Spleen (tissue), 11 donors: ENCODE measurements around the gene HSPB6. TPM values are rescaled to one million over a fixed set of nuclear protein-coding genes. Genes with fewer than 3 reads are reported as not detected.

ENCODE experiments used
- DNase-seq: peaks from one replicate; pipeline ENCODE4 v3.0.0-alpha.2; 2020
- H3K27ac ChIP-seq, 8 donors: fragments of 200-600 bp; sonication (generic) in 7 of 8; 1 replicate in 4 of 8; 2 replicates in 4 of 8; pipeline versions ENCODE4 v1.5.0 to v1.8.0; 2016 to 2021; ENCODE audit warnings: inconsistent platforms in 4 of 8, mild to moderate bottlenecking in 4 of 8, moderate library complexity in 1 of 8
- H3K27me3 ChIP-seq, 7 donors: fragments of 200-600 bp; sonication (generic) in 6 of 7; replicated peaks in 1 of 7; 1 replicate in 4 of 7; 2 replicates in 3 of 7; pipeline versions ENCODE4 v1.5.0 to v1.8.0; 2016 to 2021; ENCODE audit warnings: inconsistent platforms in 3 of 7, mild to moderate bottlenecking in 1 of 7
- H3K36me3 ChIP-seq, 6 donors: fragments of 200-600 bp; sonication (generic) in 5 of 6; 1 replicate in 4 of 6; 2 replicates in 2 of 6; pipeline versions ENCODE4 v1.5.0 to v1.8.0; 2016 to 2021; ENCODE audit warnings: inconsistent platforms in 2 of 6
- H3K4me1 ChIP-seq, 6 donors: fragments of 200-600 bp; sonication (generic) in 5 of 6; 1 replicate in 3 of 6; 2 replicates in 3 of 6; pipeline versions ENCODE4 v1.5.0 to v1.8.0; 2016 to 2021; ENCODE audit warnings: inconsistent platforms in 3 of 6
- H3K4me3 ChIP-seq, 8 donors: fragments of 200-600 bp; sonication (generic) in 7 of 8; 1 replicate in 4 of 8; 2 replicates in 4 of 8; pipeline versions ENCODE4 v1.5.0 to v1.8.0; 2016 to 2021; ENCODE audit warnings: inconsistent platforms in 4 of 8, mild to moderate bottlenecking in 4 of 8, moderate library complexity in 2 of 8
- H3K9me3 ChIP-seq, 8 donors: fragments of 200-600 bp; sonication (generic) in 7 of 8; 1 replicate in 4 of 8; 2 replicates in 4 of 8; pipeline versions ENCODE4 v1.5.0 to v1.8.0; 2016 to 2021; ENCODE audit warnings: inconsistent platforms in 4 of 8
- CTCF ChIP-seq, 11 experiments: fragments of 200-600 bp in 7 of 11; fragments of 450-650 bp in 4 of 11; sonication (generic) in 4 of 11; IDR thresholded peaks in 8 of 11; conservative IDR thresholded peaks in 3 of 11; 1 replicate in 7 of 11; 2 replicates in 4 of 11; pipeline versions ENCODE4 v1.4.0 to v1.8.0; 2016 to 2021; ENCODE audit warnings: antibody characterized with exemption in 11 of 11, inconsistent platforms in 4 of 11, mild to moderate bottlenecking in 1 of 11
- POLR2A ChIP-seq, 3 donors: fragments of 450-650 bp; IDR thresholded peaks; one replicate each; pipeline ENCODE4 v1.5.1; 2017; ENCODE audit warnings: antibody characterized with exemption in 3 of 3, mild to moderate bottlenecking in 1 of 3
- POLR2AphosphoS5 ChIP-seq, 3 donors: sonication (generic); formaldehyde crosslinking; IDR thresholded peaks; one replicate each; pipeline ENCODE4 v1.5.1; 2017; ENCODE audit warnings: antibody characterized with exemption in 3 of 3
- WGBS, 5 donors: extraction: QIAGEN DNeasy Blood & Tissue Kit in 3 of 5; methylation state at CpG; one replicate each; pipeline versions ENCODE4 v1.1.5 to v1.1.7; 2013 to 2018; 5-methylcytosine and 5-hydroxymethylcytosine counted together
- intact Hi-C: fragments of 100-400 bp; cut with DNase I; formaldehyde crosslinking; loops from one replicate; pipeline ENCODE4 v1.15.0; 2023; ENCODE audit warnings: low total_unique reads
- polyA plus RNA-seq, 3 donors: library from polyadenylated mRNA; stranded (reverse); fragments of 200-250 nt; gene quantifications; one replicate each; pipeline ENCODE4 v1.2.1, GENCODE V29; 2013
- total RNA-seq, 7 donors: library from RNA; depleted of rRNA in 3 of 7; stranded (reverse); fragments of >200 nt in 3 of 7; fragmentation: NEBNext Ultra II Directional in 4 of 7; extraction: Animal tissue kit (Norgen Biotek cat#: 25700) in 4 of 7; gene quantifications; one replicate each; pipeline versions ENCODE4 v1.1.0 to v1.2.1, GENCODE V29; 2016 to 2021
- donor health status: healthy with polysubstance abuse.
- donor health status: DM: no; HTN: no; CAD: no; lungs with moderate emphysema.
- donor health status: DM: no; HTN: no; CAD: no.
- donor health status: Bipolar disorder and iron deficiency.
- donor health status: healthy.
- donor health status: DM: no; HTN: no; CAD: no.
- donor health status: DM: yes; HTN: yes; CAD: no.

The HSPB6 gene
- total and polyA plus RNA-seq, 10 donors, result 2.1 to 11.0 (median 4.4) TPM

- no peak for DNase-seq
- peaks cover 0 to 34% (median 5%) of the 10 kb centered on the region in 6 donors for H3K36me3 ChIP-seq
- H3K4me1 ChIP-seq, result no peaks in the 10 kb centered on the region
These were observed 32.6 kb upstream of the HSPB6 start for GRCh38 chr19:35789195-35789977.

GRCh38 chr19:35788205-35788960 lies 31.6 kb upstream of the HSPB6 start:
- WGBS, 5 donors, result 80 to 88% (median 84%) methylated on average over 7 to 12 of the region's 12 CpGs
- intact Hi-C loops, result no loop called here

More at GRCh38 chr19:35789195-35789977, 32.6 kb upstream of the HSPB6 start:
- H3K27ac ChIP-seq, result no peak overlapping the region
- no peaks in the 10 kb centered on the region for H3K9me3 ChIP-seq
- WGBS, 5 donors, result 85 to 92% (median 90%) methylated on average over 6 to 11 of the region's 11 CpGs
- H3K4me3 ChIP-seq, result no peak overlapping the region
- peaks cover 0 to 24% (median 0%) of the 10 kb centered on the region in 7 donors for H3K27me3 ChIP-seq
- intact Hi-C loops, result no loop called here
- TF ChIP-seq POLR2A (IDR thresholded peaks at IDR 0.05) (no peak), POLR2AphosphoS5 (IDR thresholded peaks at IDR 0.05) (no peak), CTCF (IDR thresholded peaks at IDR 0.05 in 8 of 11, conservative IDR thresholded peaks at IDR 0.05 in 3 of 11) (no peak)

GRCh38 chr19:35787227-35787799 lies 30.5 kb upstream of the HSPB6 start:
- Histone ChIP-seq H3K9me3 (no peaks in the 10 kb centered on the region), H3K4me3 (no peak overlapping the region), H3K27me3 (peaks cover 0 to 23% (median 0%) of the 10 kb centered on the region in 7 donors), H3K36me3 (peaks cover 0 to 54% (median 9%) of the 10 kb centered on the region in 6 donors), H3K4me1 (no peaks in the 10 kb centered on the region), H3K27ac (no peak overlapping the region)
- TF ChIP-seq POLR2A (IDR thresholded peaks at IDR 0.05) (no peak), POLR2AphosphoS5 (IDR thresholded peaks at IDR 0.05) (no peak), CTCF (IDR thresholded peaks at IDR 0.05 in 8 of 11, conservative IDR thresholded peaks at IDR 0.05 in 3 of 11) (no peak)
- DNase-seq, result no peak
- 91 to 95% (median 94%) methylated on average over 7 to 15 of the region's 15 CpGs for WGBS, 5 donors
- intact Hi-C loops, result no loop called here

More at GRCh38 chr19:35788205-35788960, 31.6 kb upstream of the HSPB6 start:
- Histone ChIP-seq H3K36me3 (peaks cover 0 to 43% (median 5%) of the 10 kb centered on the region in 6 donors), H3K27me3 (peaks cover 0 to 24% (median 0%) of the 10 kb centered on the region in 7 donors), H3K4me3 (no peak overlapping the region), H3K27ac (no peak overlapping the region), H3K4me1 (no peaks in the 10 kb centered on the region), H3K9me3 (no peaks in the 10 kb centered on the region)
- TF ChIP-seq POLR2AphosphoS5 (IDR thresholded peaks at IDR 0.05), result no peak
- TF ChIP-seq CTCF (IDR thresholded peaks at IDR 0.05 in 8 of 11, conservative IDR thresholded peaks at IDR 0.05 in 3 of 11), result no peak
- no peak for TF ChIP-seq POLR2A (IDR thresholded peaks at IDR 0.05)
- no peak for DNase-seq
